Astrocyte (in vitro differentiated cells and primary cell): ENCODE results near the gene FOS. TPM values are rescaled to one million over a fixed set of nuclear protein-coding genes. Genes with fewer than 3 reads are reported as not detected.
"Not testable (repeated sequence)": the region's sequence is repeated elsewhere in the genome, so short reads cannot be mapped to it uniquely, and the experiment has no call there.

Source experiments
- DNase-seq: peaks from one replicate; pipeline ENCODE4 v3.0.0-alpha.2; 2010; ENCODE audit warnings: low read depth
- FAIRE-seq: peaks from 2 replicates; lab custom pipeline; 2011; peaks lifted over from hg19 to GRCh38; lab: Jason Lieb, UNC
- H2AFZ ChIP-seq: 2 replicates; pipeline ENCODE4 v1.6.0; 2012; ENCODE audit warnings: low read depth, low read length, inconsistent platforms
- H3K27ac ChIP-seq: 2 replicates; pipeline ENCODE4 v1.5.1; 2011; ENCODE audit warnings: low read depth, low read length, inconsistent platforms
- H3K27me3 ChIP-seq: 2 replicates; pipeline ENCODE4 v1.6.0; 2011; ENCODE audit warnings: low read length, inconsistent platforms; ENCODE audit not compliant: insufficient read depth
- H3K36me3 ChIP-seq: 2 replicates; pipeline ENCODE4 v1.5.1; 2011; ENCODE audit warnings: low read length, inconsistent platforms; ENCODE audit not compliant: insufficient read depth
- H3K4me1 ChIP-seq: 2 replicates; pipeline ENCODE4 v1.5.1; 2011; ENCODE audit warnings: low read length, inconsistent platforms; ENCODE audit not compliant: insufficient read depth
- H3K4me2 ChIP-seq: 2 replicates; pipeline ENCODE4 v1.6.0; 2012; ENCODE audit warnings: low read length, inconsistent platforms
- H3K4me3 ChIP-seq: 2 replicates; pipeline ENCODE4 v1.5.1; 2011; ENCODE audit warnings: low read depth, mild to moderate bottlenecking, low read length, inconsistent platforms; ENCODE audit not compliant: insufficient read depth
- H3K79me2 ChIP-seq: 2 replicates; pipeline ENCODE4 v1.6.0; 2012; ENCODE audit warnings: mild to moderate bottlenecking, low read length, inconsistent platforms; ENCODE audit not compliant: insufficient read depth
- H3K9ac ChIP-seq: 2 replicates; pipeline ENCODE4 v1.6.0; 2012; ENCODE audit warnings: mild to moderate bottlenecking, low read length, inconsistent platforms
- H3K9me3 ChIP-seq: 2 replicates; pipeline ENCODE4 v1.5.1; 2012; ENCODE audit warnings: low read depth, mild to moderate bottlenecking, low read length, inconsistent platforms; ENCODE audit not compliant: insufficient read depth
- H4K20me1 ChIP-seq: 2 replicates; pipeline ENCODE4 v1.6.0; 2012; ENCODE audit warnings: low read length, inconsistent platforms; ENCODE audit not compliant: insufficient read depth
- H3K27ac Mint-ChIP-seq: one replicate; pipeline ENCODE4 v1.8.0; 2021; ENCODE audit warnings: mild to moderate bottlenecking, mixed read lengths; ENCODE audit not compliant: unreplicated experiment
- H3K27me3 Mint-ChIP-seq: one replicate; pipeline ENCODE4 v1.8.0; 2021; ENCODE audit warnings: low read depth, mixed read lengths; ENCODE audit not compliant: unreplicated experiment
- H3K36me3 Mint-ChIP-seq: one replicate; pipeline ENCODE4 v1.8.0; 2021; ENCODE audit warnings: low read depth, mixed read lengths; ENCODE audit not compliant: unreplicated experiment
- H3K4me1 Mint-ChIP-seq: one replicate; pipeline ENCODE4 v1.8.0; 2021; ENCODE audit warnings: low read depth, mixed read lengths; ENCODE audit not compliant: unreplicated experiment
- H3K4me3 Mint-ChIP-seq: one replicate; pipeline ENCODE4 v1.8.0; 2021; ENCODE audit warnings: mild to moderate bottlenecking, moderate library complexity, mixed read lengths; ENCODE audit not compliant: unreplicated experiment
- H3K9me3 Mint-ChIP-seq: one replicate; pipeline ENCODE4 v1.8.0; 2021; ENCODE audit warnings: mild to moderate bottlenecking, mixed read lengths; ENCODE audit not compliant: unreplicated experiment
- CTCF ChIP-seq: IDR thresholded peaks from 2 replicates; pipeline ENCODE4 v1.5.1; 2011; ENCODE audit warnings: low read depth, mild to moderate bottlenecking, inconsistent platforms, low read length, moderate library complexity; ENCODE audit not compliant: insufficient read depth
- EZH2 ChIP-seq: IDR thresholded peaks from 2 replicates; pipeline ENCODE4 v1.6.1; 2012; ENCODE audit warnings: mild to moderate bottlenecking, low read length, inconsistent platforms; ENCODE audit not compliant: insufficient read depth
- total RNA-seq: library from RNA; stranded (reverse); gene quantifications from 2 replicates; pipeline ENCODE4 v1.2.1, GENCODE V29; 2021

Gene FOS
- total RNA-seq, 1 donor from 2014 or later: 57.7 TPM

GRCh38 chr14:75306927-75307699 lies 28.5 kb downstream of the FOS start:
- Histone ChIP-seq H3K79me2 (no peaks in the 10 kb centered on the region), H3K27me3 (no peaks in the 10 kb centered on the region), H4K20me1 (no peaks in the 10 kb centered on the region), H3K9ac (no peak overlapping the region), H3K4me1 (peaks cover 12% of the 10 kb centered on the region), H3K9me3 (no peaks in the 10 kb centered on the region), H3K27ac (no peak overlapping the region), H3K36me3 (no peaks in the 10 kb centered on the region), H3K4me3 (no peak overlapping the region), H3K4me2 (no peak overlapping the region), H2AFZ (peak overlapping the region; percentile 46)
- TF ChIP-seq CTCF (peak; percentile 22), EZH2 (no peak)
- DNase-seq: no peak
- no peak overlapping the region for H3K27ac Mint-ChIP-seq
- no peaks in the 10 kb centered on the region for H3K4me1 Mint-ChIP-seq
- no peaks in the 10 kb centered on the region for H3K9me3 Mint-ChIP-seq
- H3K27me3 Mint-ChIP-seq: no peaks in the 10 kb centered on the region
- FAIRE-seq: no peak
- no peaks in the 10 kb centered on the region for H3K36me3 Mint-ChIP-seq
- no peak overlapping the region for H3K4me3 Mint-ChIP-seq

- Mint-ChIP-seq H3K4me1 (no peaks in the 10 kb centered on the region), H3K9me3 (no peaks in the 10 kb centered on the region), H3K4me3 (no peak overlapping the region), H3K27ac (no peak overlapping the region), H3K36me3 (no peaks in the 10 kb centered on the region), H3K27me3 (no peaks in the 10 kb centered on the region)
- peaks cover 12% of the 10 kb centered on the region for H3K4me1 ChIP-seq
- peak overlapping the region; percentile 46 for H2AFZ ChIP-seq
- peak; percentile 32 for DNase-seq
- H3K27ac ChIP-seq: no peak overlapping the region
- no peaks in the 10 kb centered on the region for H3K27me3 ChIP-seq
- TF ChIP-seq EZH2: no peak
- peak; percentile 95 for TF ChIP-seq CTCF
- no peak overlapping the region for H3K4me2 ChIP-seq
- H3K36me3 ChIP-seq: no peaks in the 10 kb centered on the region
- no peaks in the 10 kb centered on the region for H4K20me1 ChIP-seq
- no peak overlapping the region for H3K4me3 ChIP-seq
- H3K9me3 ChIP-seq: no peaks in the 10 kb centered on the region
- H3K9ac ChIP-seq: no peak overlapping the region
- H3K79me2 ChIP-seq: no peaks in the 10 kb centered on the region
- FAIRE-seq: no peak
Measured at GRCh38 chr14:75307700-75308379, 29.2 kb downstream of the FOS start.

- H2AFZ ChIP-seq, H3K4me2 ChIP-seq, H3K9me3 ChIP-seq, H3K36me3 Mint-ChIP-seq, H3K4me3 Mint-ChIP-seq, H3K4me1 Mint-ChIP-seq, H3K4me3 ChIP-seq, H3K27ac ChIP-seq, H3K27ac Mint-ChIP-seq, H3K36me3 ChIP-seq, H3K27me3 ChIP-seq, H4K20me1 ChIP-seq, FAIRE-seq, DNase-seq, H3K9me3 Mint-ChIP-seq, H3K79me2 ChIP-seq, H3K9ac ChIP-seq, H3K27me3 Mint-ChIP-seq: not testable (repeated sequence)
- H3K4me1 ChIP-seq: peaks cover 12% of the 10 kb centered on the region
Measured at GRCh38 chr14:75308991-75309390, 30.4 kb downstream of the FOS start.

- not testable (repeated sequence) for H3K9ac ChIP-seq, H3K9me3 ChIP-seq, H3K4me3 ChIP-seq, H3K36me3 Mint-ChIP-seq, H3K27ac ChIP-seq, H3K27ac Mint-ChIP-seq, H3K79me2 ChIP-seq, FAIRE-seq, H2AFZ ChIP-seq, H4K20me1 ChIP-seq, H3K9me3 Mint-ChIP-seq, H3K27me3 Mint-ChIP-seq, H3K4me1 Mint-ChIP-seq, H3K27me3 ChIP-seq, H3K4me3 Mint-ChIP-seq, DNase-seq, H3K4me2 ChIP-seq, H3K36me3 ChIP-seq
- peaks cover 12% of the 10 kb centered on the region for H3K4me1 ChIP-seq
Measured at GRCh38 chr14:75309561-75309960, 30.9 kb downstream of the FOS start.
